Stimulated activated CD4-positive, alpha-beta T cell treated with anti-CD3 and anti-CD28 coated beads, Interleukin-1b, Interleukin-23, amount 100 ng/mL, for 48 hours (primary cell): Measurements from ENCODE around the gene ABCA9.
"Not testable (repeated sequence)": the region's sequence is repeated elsewhere in the genome, so short reads cannot be mapped to it uniquely, and the experiment has no call there.

Experiments
- DNase-seq: peaks from one replicate; pipeline ENCODE4 v3.0.0-alpha.2; 2020

ABCA9 gene

DNA sequence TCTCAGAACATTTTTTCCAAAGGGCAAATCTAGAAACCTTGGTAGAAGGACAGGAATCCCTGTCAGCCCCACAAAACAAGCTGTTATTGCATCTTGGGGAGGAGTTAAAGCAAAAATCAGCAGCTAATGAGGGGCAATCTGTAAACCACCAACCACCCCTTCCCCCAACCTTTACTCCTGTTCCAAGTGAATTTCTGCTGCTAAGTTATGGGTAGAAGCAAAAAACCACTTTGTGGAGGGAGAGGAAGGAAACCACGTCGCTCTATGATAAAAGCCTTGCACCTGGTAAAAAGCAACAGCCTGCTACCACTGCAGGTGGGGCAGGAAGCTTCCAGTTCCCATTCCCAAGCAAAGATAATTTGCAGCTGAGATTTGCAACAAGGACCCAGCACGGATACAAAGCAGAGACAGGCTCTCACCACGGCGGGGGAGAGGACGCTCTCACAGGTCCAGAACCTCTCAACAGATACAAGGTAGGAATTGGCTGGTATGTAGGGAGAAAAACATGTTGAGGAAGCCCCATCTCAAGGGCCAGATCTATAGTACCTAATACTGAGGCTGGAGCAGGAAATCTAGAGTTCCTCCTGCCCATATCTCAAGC is 116.2 kb downstream of the ABCA9 start:
- no peak for DNase-seq

DNA sequence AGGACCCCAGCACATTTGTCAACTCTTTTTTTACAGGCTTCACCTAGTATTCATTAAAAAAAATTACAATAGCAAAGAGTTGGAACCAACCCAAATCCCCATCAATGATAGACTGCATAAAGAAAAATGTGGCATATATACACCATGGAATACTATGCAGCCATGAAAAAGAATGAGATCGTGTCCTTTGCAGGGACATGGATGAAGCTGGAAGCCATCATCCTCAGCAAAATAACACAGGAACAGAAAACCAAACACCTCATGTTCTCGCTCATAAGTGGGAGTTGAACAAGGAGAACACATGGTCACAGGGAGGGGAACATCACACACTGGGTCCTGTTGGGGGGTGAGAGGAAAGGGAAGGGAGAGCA is 116.9 kb downstream of the ABCA9 start:
- not testable (repeated sequence) for DNase-seq

DNA sequence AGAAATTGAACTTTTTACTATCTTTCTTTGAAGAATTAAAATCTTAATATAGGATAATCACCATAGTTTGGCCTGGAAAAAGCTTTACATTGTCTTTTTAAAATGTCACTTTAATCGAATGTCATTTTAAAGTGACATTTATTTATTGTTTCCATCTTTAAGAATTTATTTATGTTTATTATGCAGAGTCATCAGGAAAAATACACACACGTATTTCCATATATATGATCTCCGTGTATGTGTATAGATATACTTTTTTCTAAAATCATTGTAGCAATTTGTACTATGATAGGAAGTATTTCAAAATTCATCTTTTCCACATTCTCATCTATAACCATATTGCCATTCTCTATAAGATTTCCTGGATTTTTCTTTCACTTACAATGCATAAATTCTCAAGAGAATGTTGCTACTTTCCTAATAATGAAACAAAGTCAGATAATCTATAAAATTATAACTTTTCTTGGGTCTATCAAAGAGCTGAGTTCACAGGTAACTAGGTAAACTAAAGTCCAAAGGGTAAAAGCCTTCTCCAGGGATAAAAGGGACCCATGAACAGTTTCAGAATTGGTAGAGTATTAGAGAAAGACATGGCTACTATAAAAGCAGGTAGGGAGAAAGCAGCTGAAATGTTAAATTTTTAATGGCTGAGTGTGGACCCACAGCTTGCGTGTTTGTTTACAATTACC is 117.5 kb downstream of the ABCA9 start:
- DNase-seq = no peak

GRCh38 chr17:68942389-68942788 is 118.3 kb downstream of the ABCA9 start:
- DNase-seq = no peak

- no peak for DNase-seq
Observed at GRCh38 chr17:68941761-68942160, 119.0 kb downstream of the ABCA9 start.

GRCh38 chr17:68939195-68939594 is 121.5 kb downstream of the ABCA9 start:
- no peak for DNase-seq

DNA sequence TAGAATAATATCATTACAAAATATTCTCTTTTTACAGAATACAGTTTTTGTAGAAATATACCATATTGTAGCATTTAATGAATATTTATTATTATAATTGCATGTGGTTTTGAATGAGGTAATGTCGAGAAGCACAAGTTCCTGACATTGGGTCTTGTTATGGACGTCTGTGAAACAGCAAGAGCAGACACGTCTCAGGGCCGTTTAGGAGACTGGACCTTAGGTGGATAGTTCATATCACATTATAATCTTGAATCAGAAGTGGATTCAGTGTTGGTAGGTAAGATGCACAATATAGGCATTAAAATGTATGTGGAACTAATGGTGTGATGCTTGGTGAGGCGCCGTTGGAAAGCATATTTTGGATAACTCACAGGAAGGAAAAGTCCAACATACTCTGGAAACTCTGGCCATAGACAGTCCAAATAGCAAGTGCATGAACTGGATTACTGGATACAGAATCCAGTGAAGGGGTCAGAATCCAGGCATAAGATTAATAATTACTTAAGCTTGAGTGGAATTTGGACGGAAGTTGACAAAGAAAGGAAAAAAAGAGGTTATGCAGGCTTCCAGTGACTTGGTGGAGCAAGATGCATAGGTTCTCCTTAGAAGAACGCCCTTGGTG is 122.7 kb downstream of the ABCA9 start:
- DNase-seq = no peak

DNA sequence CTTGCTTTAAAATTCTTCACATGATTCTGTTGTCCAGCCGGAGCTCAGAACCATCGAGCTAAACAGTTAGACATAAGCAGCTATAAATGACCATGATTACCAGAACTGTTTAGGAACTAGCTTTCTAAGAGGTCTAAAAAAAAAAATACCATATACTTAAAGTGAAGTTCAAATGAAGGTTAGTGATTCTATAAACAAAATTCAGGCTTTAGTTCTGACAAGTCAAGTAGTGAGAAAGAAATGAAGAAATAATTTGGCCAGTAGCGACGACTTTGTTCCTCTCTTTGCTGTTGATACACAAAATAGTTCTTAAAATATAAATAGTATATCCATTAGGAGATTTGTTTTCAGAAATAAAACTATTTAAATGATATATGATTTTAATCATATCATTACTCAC is 133.2 kb downstream of the ABCA9 start:
- DNase-seq = no peak

DNA sequence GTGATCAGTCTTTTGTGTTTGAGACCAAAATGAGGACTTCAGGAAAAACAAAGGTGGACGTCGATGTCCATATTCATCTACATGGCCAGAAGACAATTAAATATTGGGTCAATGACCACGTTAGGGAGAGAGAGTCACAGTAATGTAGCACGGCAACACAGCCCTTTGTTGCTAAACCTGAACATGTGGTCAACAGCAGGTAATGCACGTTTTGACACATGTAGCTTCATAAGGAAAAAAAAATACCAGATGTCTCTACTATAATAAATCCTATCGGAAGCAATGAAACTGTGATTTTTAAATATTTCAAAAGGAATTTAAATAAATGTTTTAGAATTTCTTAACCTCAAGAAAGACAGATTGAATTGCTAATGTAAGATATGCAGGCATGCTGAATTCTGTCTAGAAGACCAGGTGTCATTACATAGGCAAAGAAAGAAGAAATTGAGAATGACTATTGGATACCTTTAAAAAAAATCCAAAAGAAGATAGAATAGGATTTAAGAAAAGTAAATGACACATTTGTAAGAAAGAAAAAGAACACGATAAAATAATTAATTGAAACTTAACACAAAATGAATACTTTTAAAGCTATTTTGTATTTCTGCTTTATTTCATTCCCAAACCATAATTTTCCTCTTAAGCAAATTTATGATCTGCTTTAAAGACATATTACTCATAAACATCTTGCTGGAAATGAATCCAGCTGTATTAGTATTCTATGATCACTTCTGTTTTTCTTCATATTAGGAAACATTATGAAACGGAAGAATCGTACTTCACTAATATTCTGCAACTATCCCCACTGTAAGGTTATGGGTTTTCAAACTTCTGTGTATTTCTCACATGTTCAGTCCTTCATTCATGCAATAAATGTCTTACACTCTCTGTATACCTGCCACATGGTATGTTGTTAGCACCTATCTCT is 135.7 kb downstream of the ABCA9 start:
- no peak for DNase-seq
